Neural progenitor cell (in vitro differentiated cells): ENCODE data around the gene LIN54.

Experiments
- EZH2 ChIP-seq: fragments of 200-600 bp; sonication (generic); IDR thresholded peaks from 2 replicates; pipeline ENCODE4 v1.6.1; 2017; ENCODE audit warnings: antibody characterized with exemption, mild to moderate bottlenecking, moderate library complexity
- EZH2phosphoT487 ChIP-seq: fragments of 200-600 bp; sonication (generic); IDR thresholded peaks from 2 replicates; pipeline ENCODE4 v1.6.1; 2017; ENCODE audit warnings: antibody characterized with exemption
- TF ChIP-seq, protein P1 (sequence below): fragments of 200-600 bp; sonication (generic); IDR thresholded peaks from 2 replicates; pipeline ENCODE4 v1.5.1; 2017; ENCODE audit warnings: antibody characterized with exemption, mild to moderate bottlenecking

DNA sequence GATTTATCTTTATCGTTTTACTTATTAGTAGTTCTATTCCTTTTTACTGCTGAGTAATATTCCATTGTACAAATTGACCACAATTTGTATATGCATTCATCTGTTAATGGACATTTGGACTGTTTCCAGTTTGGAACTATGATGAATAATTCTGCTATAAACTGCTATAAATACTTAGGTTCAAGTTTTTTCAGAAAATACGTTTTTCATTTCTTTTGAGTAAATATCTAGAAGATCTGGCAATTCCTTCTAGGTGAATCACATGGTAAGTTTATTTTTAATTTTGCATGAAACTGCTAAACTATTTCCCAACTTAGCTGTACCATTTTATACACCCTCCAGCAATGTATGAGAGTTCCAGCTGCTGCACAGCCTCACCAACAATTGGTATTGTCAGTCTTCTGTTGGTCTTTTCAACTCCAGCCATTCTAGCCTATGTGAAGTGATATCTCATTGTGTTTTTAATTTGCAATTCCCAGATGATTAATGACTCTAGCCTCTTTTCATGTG, 22.2 kb downstream of the LIN54 start:
- TF ChIP-seq, protein P1, sequence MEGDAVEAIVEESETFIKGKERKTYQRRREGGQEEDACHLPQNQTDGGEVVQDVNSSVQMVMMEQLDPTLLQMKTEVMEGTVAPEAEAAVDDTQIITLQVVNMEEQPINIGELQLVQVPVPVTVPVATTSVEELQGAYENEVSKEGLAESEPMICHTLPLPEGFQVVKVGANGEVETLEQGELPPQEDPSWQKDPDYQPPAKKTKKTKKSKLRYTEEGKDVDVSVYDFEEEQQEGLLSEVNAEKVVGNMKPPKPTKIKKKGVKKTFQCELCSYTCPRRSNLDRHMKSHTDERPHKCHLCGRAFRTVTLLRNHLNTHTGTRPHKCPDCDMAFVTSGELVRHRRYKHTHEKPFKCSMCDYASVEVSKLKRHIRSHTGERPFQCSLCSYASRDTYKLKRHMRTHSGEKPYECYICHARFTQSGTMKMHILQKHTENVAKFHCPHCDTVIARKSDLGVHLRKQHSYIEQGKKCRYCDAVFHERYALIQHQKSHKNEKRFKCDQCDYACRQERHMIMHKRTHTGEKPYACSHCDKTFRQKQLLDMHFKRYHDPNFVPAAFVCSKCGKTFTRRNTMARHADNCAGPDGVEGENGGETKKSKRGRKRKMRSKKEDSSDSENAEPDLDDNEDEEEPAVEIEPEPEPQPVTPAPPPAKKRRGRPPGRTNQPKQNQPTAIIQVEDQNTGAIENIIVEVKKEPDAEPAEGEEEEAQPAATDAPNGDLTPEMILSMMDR, result no peak
- TF ChIP-seq EZH2, result no peak
- no peak for TF ChIP-seq EZH2phosphoT487
